Epidermal melanocyte (primary cell): ENCODE measurements around the gene OSBPL2.

Source experiments
- DNase-seq: peaks from one replicate; pipeline ENCODE4 v3.0.0; 2011; ENCODE audit warnings: low spot score; ENCODE audit not compliant: insufficient read length

Gene OSBPL2

GRCh38 chr20:62300319-62300718, 62.0 kb downstream of the OSBPL2 start:
- no peak for DNase-seq

GRCh38 chr20:62301111-62301668, 62.9 kb downstream of the OSBPL2 start:
- DNase-seq, result no peak

- peak; percentile 96 for DNase-seq
Measured at GRCh38 chr20:62301773-62302340, 63.5 kb downstream of the OSBPL2 start.

- peak; percentile 100 for DNase-seq
Measured at GRCh38 chr20:62302341-62303061, 64.2 kb downstream of the OSBPL2 start, which contains the start of gene ADRM1. Gene ADRM1 (plus strand): TSS chr20:62302997. CDS start chr20:62303569, 572 bp downstream.

- no peak for DNase-seq
Measured at GRCh38 chr20:62303062-62303339, 64.7 kb downstream of the OSBPL2 start.

- peak; percentile 60 for DNase-seq
Measured at GRCh38 chr20:62303340-62304226, 65.3 kb downstream of the OSBPL2 start.

- DNase-seq, result no peak
Measured at GRCh38 chr20:62304331-62305148, 66.2 kb downstream of the OSBPL2 start.

GRCh38 chr20:62305149-62305764, 66.9 kb downstream of the OSBPL2 start:
- no peak for DNase-seq

GRCh38 chr20:62305765-62306413, 67.6 kb downstream of the OSBPL2 start:
- no peak for DNase-seq

- no peak for DNase-seq
Measured at GRCh38 chr20:62306414-62307187, 68.3 kb downstream of the OSBPL2 start.

GRCh38 chr20:62307226-62308101, 69.1 kb downstream of the OSBPL2 start:
- no peak for DNase-seq

- no peak for DNase-seq
Measured at GRCh38 chr20:62308102-62308822, 69.9 kb downstream of the OSBPL2 start.

- no peak for DNase-seq
Measured at GRCh38 chr20:62309198-62309944, 71.0 kb downstream of the OSBPL2 start.

- no peak for DNase-seq
Measured at GRCh38 chr20:62309947-62310756, 71.8 kb downstream of the OSBPL2 start.

GRCh38 chr20:62310757-62311121, 72.4 kb downstream of the OSBPL2 start:
- no peak for DNase-seq

GRCh38 chr20:62311150-62311549, 72.8 kb downstream of the OSBPL2 start:
- no peak for DNase-seq
